Esophagus squamous epithelium (tissue), 4 donors: ENCODE data around the gene LPP.

Source experiments
- POLR2A ChIP-seq, 4 donors: fragments of 450-650 bp; IDR thresholded peaks; one replicate each; pipeline ENCODE4 v1.6.1; 2017; ENCODE audit warnings: antibody characterized with exemption in 4 of 4, mild to moderate bottlenecking in 4 of 4, moderate library complexity in 3 of 4
- TF ChIP-seq, protein P1 (sequence below), 6 experiments: fragments of 450-650 bp in 4 of 6; fragments of 200-600 bp in 2 of 6; sonication (generic) in 2 of 6; IDR thresholded peaks; one replicate each; pipeline ENCODE4 v1.5.1; 2016 to 2019; ENCODE audit warnings: antibody characterized with exemption in 6 of 6, mild to moderate bottlenecking in 4 of 6, moderate library complexity in 4 of 6

DNA sequence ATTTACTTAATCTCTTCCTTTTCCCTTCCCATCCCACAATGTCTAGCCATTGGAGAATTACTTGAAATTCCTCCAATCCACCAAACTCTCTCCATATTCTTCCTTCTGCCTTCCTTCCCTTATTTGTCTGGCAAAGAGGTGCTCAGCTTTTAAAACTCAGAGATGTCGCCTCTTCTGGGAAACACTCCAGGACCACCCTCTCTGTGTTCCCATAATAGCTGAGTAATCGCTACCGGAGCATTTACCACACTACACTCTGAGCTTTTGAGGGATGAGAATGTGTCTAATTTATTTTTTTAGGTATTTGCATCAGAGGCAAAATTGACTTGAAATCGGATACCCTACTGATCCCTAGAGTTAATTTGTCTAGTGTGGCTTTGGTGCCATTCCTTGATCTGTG lies 772.2 kb downstream of the LPP start:
- TF ChIP-seq, protein P1, sequence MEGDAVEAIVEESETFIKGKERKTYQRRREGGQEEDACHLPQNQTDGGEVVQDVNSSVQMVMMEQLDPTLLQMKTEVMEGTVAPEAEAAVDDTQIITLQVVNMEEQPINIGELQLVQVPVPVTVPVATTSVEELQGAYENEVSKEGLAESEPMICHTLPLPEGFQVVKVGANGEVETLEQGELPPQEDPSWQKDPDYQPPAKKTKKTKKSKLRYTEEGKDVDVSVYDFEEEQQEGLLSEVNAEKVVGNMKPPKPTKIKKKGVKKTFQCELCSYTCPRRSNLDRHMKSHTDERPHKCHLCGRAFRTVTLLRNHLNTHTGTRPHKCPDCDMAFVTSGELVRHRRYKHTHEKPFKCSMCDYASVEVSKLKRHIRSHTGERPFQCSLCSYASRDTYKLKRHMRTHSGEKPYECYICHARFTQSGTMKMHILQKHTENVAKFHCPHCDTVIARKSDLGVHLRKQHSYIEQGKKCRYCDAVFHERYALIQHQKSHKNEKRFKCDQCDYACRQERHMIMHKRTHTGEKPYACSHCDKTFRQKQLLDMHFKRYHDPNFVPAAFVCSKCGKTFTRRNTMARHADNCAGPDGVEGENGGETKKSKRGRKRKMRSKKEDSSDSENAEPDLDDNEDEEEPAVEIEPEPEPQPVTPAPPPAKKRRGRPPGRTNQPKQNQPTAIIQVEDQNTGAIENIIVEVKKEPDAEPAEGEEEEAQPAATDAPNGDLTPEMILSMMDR (IDR thresholded peaks at IDR 0.05) = no peak
- no peak for TF ChIP-seq POLR2A (IDR thresholded peaks at IDR 0.05)
